SK-N-SH (cell line): ENCODE data around the gene IGSF9B. TPM values are rescaled to one million over a fixed set of nuclear protein-coding genes. Genes with fewer than 3 reads are reported as not detected.

ENCODE experiments used
- CTCF ChIA-PET: fragments of 300-600, 350-600 bp; formaldehyde crosslinking; extraction: SDS; loops from one replicate; lab custom pipeline; 2021; lab: Yijun Ruan, JAX
- POLR2A ChIA-PET: fragments of 350-600 bp; sonication (Branson Sonifier 250); formaldehyde crosslinking; extraction: SDS; loops from one replicate; lab custom pipeline; 2020; ENCODE audit warnings: antibody characterized with exemption, inconsistent platforms; lab: Yijun Ruan, JAX
- DNase-seq: peaks from one replicate; pipeline ENCODE4 v3.0.0; 2012
- H2AFZ ChIP-seq: fragments of 200-600 bp; sonication (generic); 2 replicates; pipeline ENCODE4 v1.8.1; 2016; ENCODE audit warnings: antibody characterized with exemption, mild to moderate bottlenecking, low read depth
- H3F3A ChIP-seq: fragments of 200-600 bp; sonication (generic); replicated peaks from 2 replicates; pipeline ENCODE3; 2016; ENCODE audit warnings: antibody characterized with exemption, mild to moderate bottlenecking; ENCODE audit not compliant: insufficient read depth
- H3K27ac ChIP-seq, 2 experiments: fragments of 200-500 bp in 1 of 2; fragments of 200-600 bp in 1 of 2; sonication (Bioruptor generic) in 1 of 2; sonication (generic), shearing (Covaris generic) in 1 of 2; 2 replicates each; pipeline versions ENCODE4 v1.5.1 to v1.6.1; 2014 to 2016; ENCODE audit warnings: low read depth in 2 of 2, inconsistent platforms in 1 of 2, low read length in 1 of 2, mild to moderate bottlenecking in 1 of 2, mixed read lengths in 1 of 2
- H3K27me3 ChIP-seq: fragments of 200-600 bp; sonication (generic), shearing (Covaris generic); 2 replicates; pipeline ENCODE4 v1.6.1; 2016; ENCODE audit warnings: mixed run types; ENCODE audit not compliant: insufficient read depth
- H3K36me3 ChIP-seq, 2 experiments: fragments of 200-500 bp in 1 of 2; fragments of 200-600 bp in 1 of 2; sonication (Bioruptor generic) in 1 of 2; sonication (generic) in 1 of 2; replicated peaks in 1 of 2; 2 replicates each; pipeline versions ENCODE3 to v1.5.1; 2014 to 2016; ENCODE audit warnings: low read length in 1 of 2, mild to moderate bottlenecking in 1 of 2; ENCODE audit not compliant: insufficient read depth in 2 of 2, control insufficient read depth in 1 of 2
- H3K4me1 ChIP-seq, 2 experiments: fragments of 200-500 bp in 1 of 2; fragments of 200-600 bp in 1 of 2; sonication (Bioruptor generic) in 1 of 2; sonication (generic), shearing (Covaris generic) in 1 of 2; 2 replicates each; pipeline versions ENCODE4 v1.5.1 to v1.6.1; 2014 to 2016; ENCODE audit warnings: low read depth in 1 of 2, low read length in 1 of 2, mixed run types in 1 of 2; ENCODE audit not compliant: insufficient read depth in 2 of 2, control insufficient read depth in 1 of 2
- H3K4me2 ChIP-seq: fragments of 200-600 bp; sonication (generic), shearing (Covaris generic); 2 replicates; pipeline ENCODE4 v1.6.1; 2017; ENCODE audit warnings: mixed run types
- H3K4me3 ChIP-seq, 2 experiments: fragments of 200-500 bp in 1 of 2; fragments of 200-600 bp in 1 of 2; sonication (Bioruptor generic) in 1 of 2; sonication (generic), shearing (Covaris generic) in 1 of 2; 2 replicates each; pipeline versions ENCODE4 v1.5.1 to v1.8.1; 2014 to 2016; ENCODE audit warnings: low read depth in 2 of 2, inconsistent platforms in 1 of 2, low read length in 1 of 2, mild to moderate bottlenecking in 1 of 2, mixed read lengths in 1 of 2, moderate library complexity in 1 of 2
- H3K79me2 ChIP-seq: fragments of 200-600 bp; sonication (generic); 2 replicates; pipeline ENCODE4 v1.8.1; 2017; ENCODE audit warnings: mild to moderate bottlenecking; ENCODE audit not compliant: insufficient read depth
- H3K9ac ChIP-seq: fragments of 200-600 bp; sonication (generic); 2 replicates; pipeline ENCODE4 v1.6.1; 2017; ENCODE audit warnings: mixed run types
- H3K9me2 ChIP-seq: fragments of 200-600 bp; sonication (generic); 2 replicates; pipeline ENCODE4 v1.6.1; 2017; ENCODE audit warnings: mixed run types
- H3K9me3 ChIP-seq: fragments of 200-600 bp; sonication (generic); 2 replicates; pipeline ENCODE4 v1.6.1; 2017; ENCODE audit warnings: mixed run types, mild to moderate bottlenecking, moderate library complexity
- H4K20me1 ChIP-seq: fragments of 200-600 bp; sonication (generic); 2 replicates; pipeline ENCODE4 v1.6.1; 2017; ENCODE audit warnings: mild to moderate bottlenecking, mixed run types; ENCODE audit not compliant: insufficient read depth
- CHD2 ChIP-seq: fragments of 150-350 bp; IDR thresholded peaks from 2 replicates; pipeline ENCODE4 v1.6.1; 2018; ENCODE audit warnings: low read length; ENCODE audit not compliant: partially characterized antibody
- CTCF ChIP-seq: fragments of 200-600 bp; sonication (generic); IDR thresholded peaks from 2 replicates; pipeline ENCODE4 v1.6.1; 2017; ENCODE audit warnings: antibody characterized with exemption, mild to moderate bottlenecking, moderate library complexity
- ELF1 ChIP-seq: IDR thresholded peaks from 2 replicates; pipeline ENCODE4 v1.4.0; 2012
- EP300 ChIP-seq, 2 experiments: IDR thresholded peaks; 2 replicates each; pipeline versions ENCODE4 v1.4.0 to v1.6.1; 2012; ENCODE audit warnings: borderline replicate concordance in 1 of 2, low read depth in 1 of 2, low read length in 1 of 2
- EZH2phosphoT487 ChIP-seq: fragments of 200-600 bp; sonication (generic); IDR thresholded peaks from 2 replicates; pipeline ENCODE4 v1.6.1; 2017; ENCODE audit warnings: low read depth, mixed run types, mild to moderate bottlenecking, antibody characterized with exemption, moderate library complexity, borderline replicate concordance
- FOSL2 ChIP-seq: IDR thresholded peaks from 2 replicates; pipeline ENCODE4 v1.4.0; 2012; ENCODE audit warnings: low read depth, mild to moderate bottlenecking, moderate library complexity, borderline replicate concordance
- FOXM1 ChIP-seq: IDR thresholded peaks from 2 replicates; pipeline ENCODE4 v1.4.0; 2012; ENCODE audit warnings: low read depth, mild to moderate bottlenecking
- GATA2 ChIP-seq: sonication (generic); formaldehyde crosslinking; IDR thresholded peaks from 2 replicates; pipeline ENCODE4 v1.5.0; 2020; ENCODE audit warnings: mild to moderate bottlenecking, missing genetic modification reagents
- IRF3 ChIP-seq: fragments of 150-350 bp; IDR thresholded peaks from 2 replicates; pipeline ENCODE4 v1.6.1; 2016; ENCODE audit warnings: mild to moderate bottlenecking, low read depth, low read length
- JUND ChIP-seq: IDR thresholded peaks from 2 replicates; pipeline ENCODE4 v1.4.0; 2012
- NRF1 ChIP-seq: IDR thresholded peaks from 2 replicates; pipeline ENCODE4 v1.6.1; 2012; ENCODE audit warnings: low read depth, mild to moderate bottlenecking, low read length
- RXRA ChIP-seq: IDR thresholded peaks from 2 replicates; pipeline ENCODE4 v1.4.0; 2012; ENCODE audit warnings: low read depth, mild to moderate bottlenecking, borderline replicate concordance
- TAF1 ChIP-seq: IDR thresholded peaks from 2 replicates; pipeline ENCODE4 v1.6.1; 2012; ENCODE audit warnings: low read depth, mild to moderate bottlenecking, low read length, moderate library complexity, borderline replicate concordance
- TCF12 ChIP-seq: IDR thresholded peaks from 2 replicates; pipeline ENCODE4 v1.4.0; 2012
- TEAD4 ChIP-seq: IDR thresholded peaks from 2 replicates; pipeline ENCODE4 v1.4.0; 2012; ENCODE audit warnings: mild to moderate bottlenecking, borderline replicate concordance; ENCODE audit not compliant: insufficient read depth
- YY1 ChIP-seq: IDR thresholded peaks from 2 replicates; pipeline ENCODE4 v1.4.0; 2012; ENCODE audit warnings: low read depth, mild to moderate bottlenecking
- WGBS: methylation state at CpG from one replicate; pipeline ENCODE4 v1.1.6; 2017; ENCODE audit warnings: low lambda C conversion rate; 5-methylcytosine and 5-hydroxymethylcytosine counted together
- polyA plus RNA-seq, 3 experiments: library from polyadenylated mRNA; depleted of rRNA; stranded (reverse); fragments of >200 nt; gene quantifications; 2 replicates each; pipeline ENCODE4 v1.2.3, GENCODE V29; 2012
- TF ChIP-seq, protein P1 (sequence below): IDR thresholded peaks from 2 replicates; pipeline ENCODE4 v1.4.0; 2012; ENCODE audit warnings: low read depth, borderline replicate concordance
- TF ChIP-seq, protein P2 (sequence below): IDR thresholded peaks from 2 replicates; pipeline ENCODE4 v1.6.1; 2012; ENCODE audit warnings: mild to moderate bottlenecking, low read depth, low read length, moderate library complexity
- TF ChIP-seq, protein P3 (sequence below): IDR thresholded peaks from 2 replicates; pipeline ENCODE4 v1.4.0; 2012; ENCODE audit warnings: low read depth
- TF ChIP-seq, protein P4 (sequence below): IDR thresholded peaks from 2 replicates; pipeline ENCODE4 v1.4.0; 2012; ENCODE audit warnings: low read depth, borderline replicate concordance

IGSF9B gene
- polyA plus RNA-seq, 1 of the 3 experiments (the other 2 are of a cell fraction): 0.41 TPM

DNA sequence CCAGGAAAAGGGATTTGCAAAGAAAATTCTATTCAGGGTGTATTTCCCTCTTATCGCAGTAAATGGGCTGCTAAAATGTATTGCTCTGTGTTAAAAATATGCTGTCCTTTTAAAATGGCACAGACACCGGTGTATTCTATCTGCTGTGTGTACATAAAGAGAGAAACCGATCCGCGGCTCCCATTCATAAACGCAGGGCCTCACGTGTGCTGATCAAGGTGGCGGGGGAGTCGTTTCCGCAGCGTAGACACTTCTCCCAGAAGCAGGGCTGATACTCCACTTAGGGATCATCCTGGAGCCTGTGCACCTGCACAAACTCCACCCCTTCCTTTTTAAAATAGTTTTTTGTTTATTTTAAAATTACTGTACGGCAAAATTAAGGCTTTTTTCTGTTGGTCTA is 26.1 kb upstream of the IGSF9B start:
- no peak overlapping the region for H2AFZ ChIP-seq
- peaks cover 0 to 22% of the 10 kb centered on the region in 2 experiments; a peak in 2 of 4 replicates for H3K4me1 ChIP-seq
- no peaks in the 10 kb centered on the region for H3F3A ChIP-seq
- H4K20me1 ChIP-seq: no peaks in the 10 kb centered on the region
- no peak overlapping the region for H3K27ac ChIP-seq
- no peak for DNase-seq
- H3K79me2 ChIP-seq: no peaks in the 10 kb centered on the region
- CTCF ChIA-PET: no interaction called here
- H3K9me3 ChIP-seq: no peaks in the 10 kb centered on the region
- H3K9me2 ChIP-seq: no peaks in the 10 kb centered on the region
- no peaks in the 10 kb centered on the region; the same call in 1 of the 2 replicates for H3K27me3 ChIP-seq
- POLR2A ChIA-PET: no interaction called here
- 74% methylated on average over 12 of the region's 12 CpGs for WGBS
- TF ChIP-seq, protein P1, sequence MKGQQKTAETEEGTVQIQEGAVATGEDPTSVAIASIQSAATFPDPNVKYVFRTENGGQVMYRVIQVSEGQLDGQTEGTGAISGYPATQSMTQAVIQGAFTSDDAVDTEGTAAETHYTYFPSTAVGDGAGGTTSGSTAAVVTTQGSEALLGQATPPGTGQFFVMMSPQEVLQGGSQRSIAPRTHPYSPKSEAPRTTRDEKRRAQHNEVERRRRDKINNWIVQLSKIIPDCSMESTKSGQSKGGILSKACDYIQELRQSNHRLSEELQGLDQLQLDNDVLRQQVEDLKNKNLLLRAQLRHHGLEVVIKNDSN: no peak
- TF ChIP-seq EP300 (IDR thresholded peaks at IDR 0.05; ENCODE audit: borderline replicate concordance in 1 of 2, low read depth in 1 of 2, low read length in 1 of 2) (no peak), TEAD4 (no peak), FOXM1 (no peak), RXRA (no peak), TAF1 (no peak), EZH2phosphoT487 (no peak), CHD2 (no peak), YY1 (no peak), IRF3 (no peak), TCF12 (no peak), NRF1 (no peak), JUND (no peak), ELF1 (no peak), GATA2 (CRISPR knock-in tag) (no peak), FOSL2 (no peak), CTCF (no peak)
- TF ChIP-seq, protein P2, sequence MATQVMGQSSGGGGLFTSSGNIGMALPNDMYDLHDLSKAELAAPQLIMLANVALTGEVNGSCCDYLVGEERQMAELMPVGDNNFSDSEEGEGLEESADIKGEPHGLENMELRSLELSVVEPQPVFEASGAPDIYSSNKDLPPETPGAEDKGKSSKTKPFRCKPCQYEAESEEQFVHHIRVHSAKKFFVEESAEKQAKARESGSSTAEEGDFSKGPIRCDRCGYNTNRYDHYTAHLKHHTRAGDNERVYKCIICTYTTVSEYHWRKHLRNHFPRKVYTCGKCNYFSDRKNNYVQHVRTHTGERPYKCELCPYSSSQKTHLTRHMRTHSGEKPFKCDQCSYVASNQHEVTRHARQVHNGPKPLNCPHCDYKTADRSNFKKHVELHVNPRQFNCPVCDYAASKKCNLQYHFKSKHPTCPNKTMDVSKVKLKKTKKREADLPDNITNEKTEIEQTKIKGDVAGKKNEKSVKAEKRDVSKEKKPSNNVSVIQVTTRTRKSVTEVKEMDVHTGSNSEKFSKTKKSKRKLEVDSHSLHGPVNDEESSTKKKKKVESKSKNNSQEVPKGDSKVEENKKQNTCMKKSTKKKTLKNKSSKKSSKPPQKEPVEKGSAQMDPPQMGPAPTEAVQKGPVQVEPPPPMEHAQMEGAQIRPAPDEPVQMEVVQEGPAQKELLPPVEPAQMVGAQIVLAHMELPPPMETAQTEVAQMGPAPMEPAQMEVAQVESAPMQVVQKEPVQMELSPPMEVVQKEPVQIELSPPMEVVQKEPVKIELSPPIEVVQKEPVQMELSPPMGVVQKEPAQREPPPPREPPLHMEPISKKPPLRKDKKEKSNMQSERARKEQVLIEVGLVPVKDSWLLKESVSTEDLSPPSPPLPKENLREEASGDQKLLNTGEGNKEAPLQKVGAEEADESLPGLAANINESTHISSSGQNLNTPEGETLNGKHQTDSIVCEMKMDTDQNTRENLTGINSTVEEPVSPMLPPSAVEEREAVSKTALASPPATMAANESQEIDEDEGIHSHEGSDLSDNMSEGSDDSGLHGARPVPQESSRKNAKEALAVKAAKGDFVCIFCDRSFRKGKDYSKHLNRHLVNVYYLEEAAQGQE: no peak
- TF ChIP-seq, protein P3, sequence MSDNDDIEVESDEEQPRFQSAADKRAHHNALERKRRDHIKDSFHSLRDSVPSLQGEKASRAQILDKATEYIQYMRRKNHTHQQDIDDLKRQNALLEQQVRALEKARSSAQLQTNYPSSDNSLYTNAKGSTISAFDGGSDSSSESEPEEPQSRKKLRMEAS: no peak
- TF ChIP-seq, protein P4, sequence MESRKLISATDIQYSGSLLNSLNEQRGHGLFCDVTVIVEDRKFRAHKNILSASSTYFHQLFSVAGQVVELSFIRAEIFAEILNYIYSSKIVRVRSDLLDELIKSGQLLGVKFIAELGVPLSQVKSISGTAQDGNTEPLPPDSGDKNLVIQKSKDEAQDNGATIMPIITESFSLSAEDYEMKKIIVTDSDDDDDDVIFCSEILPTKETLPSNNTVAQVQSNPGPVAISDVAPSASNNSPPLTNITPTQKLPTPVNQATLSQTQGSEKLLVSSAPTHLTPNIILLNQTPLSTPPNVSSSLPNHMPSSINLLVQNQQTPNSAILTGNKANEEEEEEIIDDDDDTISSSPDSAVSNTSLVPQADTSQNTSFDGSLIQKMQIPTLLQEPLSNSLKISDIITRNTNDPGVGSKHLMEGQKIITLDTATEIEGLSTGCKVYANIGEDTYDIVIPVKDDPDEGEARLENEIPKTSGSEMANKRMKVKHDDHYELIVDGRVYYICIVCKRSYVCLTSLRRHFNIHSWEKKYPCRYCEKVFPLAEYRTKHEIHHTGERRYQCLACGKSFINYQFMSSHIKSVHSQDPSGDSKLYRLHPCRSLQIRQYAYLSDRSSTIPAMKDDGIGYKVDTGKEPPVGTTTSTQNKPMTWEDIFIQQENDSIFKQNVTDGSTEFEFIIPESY: no peak
- no peak overlapping the region for H3K4me3 ChIP-seq
- H3K36me3 ChIP-seq: no peaks in the 10 kb centered on the region
- no peak overlapping the region for H3K4me2 ChIP-seq
- no peak overlapping the region for H3K9ac ChIP-seq
